HepG2 (cell line): ENCODE measurements around the gene SLC16A5. TPM values are rescaled to one million over a fixed set of nuclear protein-coding genes. Genes with fewer than 3 reads are reported as not detected.

ENCODE experiments used
- AHR ChIP-seq: IDR thresholded peaks from 2 replicates; pipeline ENCODE4 v1.6.1; 2018; ENCODE audit warnings: missing genetic modification reagents, missing compliant biosample characterization
- ARID2 ChIP-seq: sonication (generic); formaldehyde crosslinking; IDR thresholded peaks from 2 replicates; pipeline ENCODE4 v1.8.1; 2022; ENCODE audit warnings: mild to moderate bottlenecking, missing genetic modification reagents, borderline replicate concordance
- HNF4A ChIP-seq: sonication (generic); formaldehyde crosslinking; IDR thresholded peaks from 2 replicates; pipeline ENCODE4 v1.4.0; 2020; ENCODE audit warnings: missing genetic modification reagents
- JUN ChIP-seq: sonication (generic); formaldehyde crosslinking; IDR thresholded peaks from 2 replicates; pipeline ENCODE4 v1.4.0; 2020; ENCODE audit warnings: mild to moderate bottlenecking, missing genetic modification reagents
- KDM6A ChIP-seq: IDR thresholded peaks from 2 replicates; pipeline ENCODE4 v1.6.1; 2016; ENCODE audit warnings: low read depth
- NBN ChIP-seq: fragments of 450-650 bp; conservative IDR thresholded peaks from 2 replicates; pipeline ENCODE4 v1.6.1; 2017
- NFKBIZ ChIP-seq: IDR thresholded peaks from 2 replicates; pipeline ENCODE4 v1.6.1; 2018; ENCODE audit warnings: missing genetic modification reagents, missing compliant biosample characterization
- PHF8 ChIP-seq: sonication (generic); formaldehyde crosslinking; IDR thresholded peaks from 2 replicates; pipeline ENCODE4 v1.5.0; 2020; ENCODE audit warnings: missing genetic modification reagents
- SOX6 ChIP-seq, 2 experiments: fragments of 450-650 bp in 1 of 2; sonication (generic) in 1 of 2; formaldehyde crosslinking in 1 of 2; IDR thresholded peaks; 2 replicates each; pipeline versions ENCODE4 v1.4.0 to v1.6.1; 2017 to 2020; ENCODE audit warnings: antibody characterized with exemption in 1 of 2, mild to moderate bottlenecking in 1 of 2, missing genetic modification reagents in 1 of 2
- ZNF10 ChIP-seq: sonication (generic); formaldehyde crosslinking; IDR thresholded peaks from 2 replicates; pipeline ENCODE4 v1.4.0; 2020; ENCODE audit warnings: mild to moderate bottlenecking, low read depth, missing genetic modification reagents, borderline replicate concordance
- ZNF101 ChIP-seq: sonication (generic); formaldehyde crosslinking; IDR thresholded peaks from 2 replicates; pipeline ENCODE4 v1.4.0; 2020; ENCODE audit warnings: mild to moderate bottlenecking, low read depth, missing genetic modification reagents, borderline replicate concordance
- ZNF296 ChIP-seq: sonication (generic); formaldehyde crosslinking; conservative IDR thresholded peaks from 2 replicates; pipeline ENCODE4 v1.5.0; 2020; ENCODE audit warnings: mild to moderate bottlenecking, missing genetic modification reagents
- ZNF3 ChIP-seq: IDR thresholded peaks from 2 replicates; pipeline ENCODE4 v1.7.0; 2017; ENCODE audit warnings: inconsistent platforms
- ZNF33A ChIP-seq: sonication (generic); formaldehyde crosslinking; IDR thresholded peaks from 2 replicates; pipeline ENCODE4 v1.5.1; 2020; ENCODE audit warnings: missing genetic modification reagents, mild to moderate bottlenecking, moderate library complexity, borderline replicate concordance
- ZNF451 ChIP-seq: sonication (generic); formaldehyde crosslinking; IDR thresholded peaks from 2 replicates; pipeline ENCODE4 v1.5.0; 2020; ENCODE audit warnings: mild to moderate bottlenecking, missing genetic modification reagents
- ZNF484 ChIP-seq: sonication (generic); formaldehyde crosslinking; IDR thresholded peaks from 2 replicates; pipeline ENCODE4 v1.5.1; 2020; ENCODE audit warnings: mild to moderate bottlenecking, low read depth, missing genetic modification reagents, borderline replicate concordance
- ZNF501 ChIP-seq: sonication (generic); formaldehyde crosslinking; IDR thresholded peaks from 2 replicates; pipeline ENCODE4 v1.5.1; 2020; ENCODE audit warnings: mild to moderate bottlenecking, moderate library complexity, missing genetic modification reagents
- ZNF570 ChIP-seq: sonication (generic); formaldehyde crosslinking; IDR thresholded peaks from 2 replicates; pipeline ENCODE4 v1.4.0; 2020; ENCODE audit warnings: mild to moderate bottlenecking, missing genetic modification reagents, borderline replicate concordance
- polyA plus RNA-seq, 8 experiments: library from polyadenylated mRNA; depleted of rRNA in 3 of 8; stranded (reverse) in 7 of 8; unstranded in 1 of 8; fragments of >200 nt; fragmentation: Illumina TruSeq in 4 of 8; extraction: Trizol in 4 of 8; gene quantifications; 2 replicates each; pipeline versions ENCODE4 v1.2.1 to v1.2.3, GENCODE V29; 2011 to 2016; ENCODE audit warnings: low read depth in 4 of 8, missing spikeins in 1 of 8, mixed read lengths in 1 of 8; ENCODE audit not compliant: insufficient read depth in 1 of 8
- total RNA-seq, 5 experiments: library from RNA; depleted of rRNA; stranded (reverse); fragments of >200 nt; fragmentation: Illumina TruSeq; extraction: Trizol; gene quantifications; 2 replicates each; pipeline ENCODE4 v1.2.3, GENCODE V29; 2016; ENCODE audit warnings: low read depth in 1 of 5
- TF ChIP-seq, protein P1 (sequence below): sonication (generic); formaldehyde crosslinking; IDR thresholded peaks from 2 replicates; pipeline ENCODE4 v1.5.1; 2020; ENCODE audit warnings: missing genetic modification reagents, mild to moderate bottlenecking, borderline replicate concordance
- TF ChIP-seq, protein P2 (sequence below): sonication (generic); formaldehyde crosslinking; conservative IDR thresholded peaks from 2 replicates; pipeline ENCODE4 v1.4.0; 2020; ENCODE audit warnings: missing genetic modification reagents
- TF ChIP-seq, protein P3 (sequence below): sonication (generic); formaldehyde crosslinking; IDR thresholded peaks from 2 replicates; pipeline ENCODE4 v1.4.0; 2020; ENCODE audit warnings: missing genetic modification reagents
- TF ChIP-seq, protein P4 (sequence below): sonication (generic); formaldehyde crosslinking; IDR thresholded peaks from 2 replicates; pipeline ENCODE4 v1.5.0; 2020; ENCODE audit warnings: mild to moderate bottlenecking, missing genetic modification reagents, moderate library complexity
- TF ChIP-seq, protein P5 (sequence below): sonication (generic); formaldehyde crosslinking; IDR thresholded peaks from 2 replicates; pipeline ENCODE4 v1.5.1; 2020; ENCODE audit warnings: missing genetic modification reagents, mild to moderate bottlenecking, borderline replicate concordance

SLC16A5 gene
- total and polyA plus RNA-seq, 2 of the 13 experiments (the other 11 are each of a cell fraction or from before 2014, with no cell fraction given), result 0.69 to 5.6 TPM

DNA sequence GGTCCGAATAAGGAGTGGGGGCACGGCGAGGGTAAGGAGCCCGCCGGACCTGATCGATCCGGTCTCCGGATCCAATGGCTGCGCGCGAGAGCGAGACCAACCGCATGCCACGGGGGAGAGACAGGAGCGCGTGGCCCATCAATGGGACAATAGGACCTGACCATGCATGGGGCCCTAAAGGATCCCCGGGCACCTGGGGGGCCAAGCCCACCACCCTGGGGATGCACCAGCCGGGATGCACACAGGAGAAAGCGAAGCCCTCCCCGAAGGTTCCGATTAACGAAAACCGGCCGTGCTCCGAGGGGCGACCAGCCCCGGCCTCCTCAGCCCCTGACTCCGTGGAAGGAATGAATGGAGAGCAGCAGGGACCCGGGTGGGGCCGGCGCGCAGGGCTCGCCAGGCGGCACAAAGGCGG, 66.0 kb downstream of the SLC16A5 start (continued):
- TF ChIP-seq, protein P1, sequence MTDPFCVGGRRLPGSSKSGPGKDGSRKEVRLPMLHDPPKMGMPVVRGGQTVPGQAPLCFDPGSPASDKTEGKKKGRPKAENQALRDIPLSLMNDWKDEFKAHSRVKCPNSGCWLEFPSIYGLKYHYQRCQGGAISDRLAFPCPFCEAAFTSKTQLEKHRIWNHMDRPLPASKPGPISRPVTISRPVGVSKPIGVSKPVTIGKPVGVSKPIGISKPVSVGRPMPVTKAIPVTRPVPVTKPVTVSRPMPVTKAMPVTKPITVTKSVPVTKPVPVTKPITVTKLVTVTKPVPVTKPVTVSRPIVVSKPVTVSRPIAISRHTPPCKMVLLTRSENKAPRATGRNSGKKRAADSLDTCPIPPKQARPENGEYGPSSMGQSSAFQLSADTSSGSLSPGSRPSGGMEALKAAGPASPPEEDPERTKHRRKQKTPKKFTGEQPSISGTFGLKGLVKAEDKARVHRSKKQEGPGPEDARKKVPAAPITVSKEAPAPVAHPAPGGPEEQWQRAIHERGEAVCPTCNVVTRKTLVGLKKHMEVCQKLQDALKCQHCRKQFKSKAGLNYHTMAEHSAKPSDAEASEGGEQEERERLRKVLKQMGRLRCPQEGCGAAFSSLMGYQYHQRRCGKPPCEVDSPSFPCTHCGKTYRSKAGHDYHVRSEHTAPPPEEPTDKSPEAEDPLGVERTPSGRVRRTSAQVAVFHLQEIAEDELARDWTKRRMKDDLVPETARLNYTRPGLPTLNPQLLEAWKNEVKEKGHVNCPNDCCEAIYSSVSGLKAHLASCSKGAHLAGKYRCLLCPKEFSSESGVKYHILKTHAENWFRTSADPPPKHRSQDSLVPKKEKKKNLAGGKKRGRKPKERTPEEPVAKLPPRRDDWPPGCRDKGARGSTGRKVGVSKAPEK, result no peak
- TF ChIP-seq, protein P2, sequence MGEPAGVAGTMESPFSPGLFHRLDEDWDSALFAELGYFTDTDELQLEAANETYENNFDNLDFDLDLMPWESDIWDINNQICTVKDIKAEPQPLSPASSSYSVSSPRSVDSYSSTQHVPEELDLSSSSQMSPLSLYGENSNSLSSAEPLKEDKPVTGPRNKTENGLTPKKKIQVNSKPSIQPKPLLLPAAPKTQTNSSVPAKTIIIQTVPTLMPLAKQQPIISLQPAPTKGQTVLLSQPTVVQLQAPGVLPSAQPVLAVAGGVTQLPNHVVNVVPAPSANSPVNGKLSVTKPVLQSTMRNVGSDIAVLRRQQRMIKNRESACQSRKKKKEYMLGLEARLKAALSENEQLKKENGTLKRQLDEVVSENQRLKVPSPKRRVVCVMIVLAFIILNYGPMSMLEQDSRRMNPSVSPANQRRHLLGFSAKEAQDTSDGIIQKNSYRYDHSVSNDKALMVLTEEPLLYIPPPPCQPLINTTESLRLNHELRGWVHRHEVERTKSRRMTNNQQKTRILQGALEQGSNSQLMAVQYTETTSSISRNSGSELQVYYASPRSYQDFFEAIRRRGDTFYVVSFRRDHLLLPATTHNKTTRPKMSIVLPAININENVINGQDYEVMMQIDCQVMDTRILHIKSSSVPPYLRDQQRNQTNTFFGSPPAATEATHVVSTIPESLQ, result no peak
- TF ChIP-seq, protein P3, sequence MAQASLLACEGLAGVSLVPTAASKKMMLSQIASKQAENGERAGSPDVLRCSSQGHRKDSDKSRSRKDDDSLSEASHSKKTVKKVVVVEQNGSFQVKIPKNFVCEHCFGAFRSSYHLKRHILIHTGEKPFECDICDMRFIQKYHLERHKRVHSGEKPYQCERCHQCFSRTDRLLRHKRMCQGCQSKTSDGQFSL, result no peak
- no peak; the same call in 1 of the 2 replicates for TF ChIP-seq ZNF296 (CRISPR knock-in tag)
- no peak for TF ChIP-seq AHR (CRISPR knock-in tag)
- no peak for TF ChIP-seq NFKBIZ (CRISPR knock-in tag)
- TF ChIP-seq HNF4A (CRISPR knock-in tag), result no peak
- TF ChIP-seq SOX6 (IDR thresholded peaks at IDR 0.05), result no peak
- TF ChIP-seq SOX6 (CRISPR knock-in tag; IDR thresholded peaks at IDR 0.05), result no peak
- TF ChIP-seq, protein P4, sequence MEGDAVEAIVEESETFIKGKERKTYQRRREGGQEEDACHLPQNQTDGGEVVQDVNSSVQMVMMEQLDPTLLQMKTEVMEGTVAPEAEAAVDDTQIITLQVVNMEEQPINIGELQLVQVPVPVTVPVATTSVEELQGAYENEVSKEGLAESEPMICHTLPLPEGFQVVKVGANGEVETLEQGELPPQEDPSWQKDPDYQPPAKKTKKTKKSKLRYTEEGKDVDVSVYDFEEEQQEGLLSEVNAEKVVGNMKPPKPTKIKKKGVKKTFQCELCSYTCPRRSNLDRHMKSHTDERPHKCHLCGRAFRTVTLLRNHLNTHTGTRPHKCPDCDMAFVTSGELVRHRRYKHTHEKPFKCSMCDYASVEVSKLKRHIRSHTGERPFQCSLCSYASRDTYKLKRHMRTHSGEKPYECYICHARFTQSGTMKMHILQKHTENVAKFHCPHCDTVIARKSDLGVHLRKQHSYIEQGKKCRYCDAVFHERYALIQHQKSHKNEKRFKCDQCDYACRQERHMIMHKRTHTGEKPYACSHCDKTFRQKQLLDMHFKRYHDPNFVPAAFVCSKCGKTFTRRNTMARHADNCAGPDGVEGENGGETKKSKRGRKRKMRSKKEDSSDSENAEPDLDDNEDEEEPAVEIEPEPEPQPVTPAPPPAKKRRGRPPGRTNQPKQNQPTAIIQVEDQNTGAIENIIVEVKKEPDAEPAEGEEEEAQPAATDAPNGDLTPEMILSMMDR (CRISPR knock-in tag), result no peak
- no peak for TF ChIP-seq ZNF451 (CRISPR knock-in tag)
- TF ChIP-seq PHF8 (CRISPR knock-in tag), result peak; percentile 21; the same call in 1 of the 2 replicates
- no peak for TF ChIP-seq ZNF484 (CRISPR knock-in tag)
- TF ChIP-seq KDM6A (CRISPR knock-in tag), result no peak
- TF ChIP-seq ZNF101 (CRISPR knock-in tag), result no peak
- TF ChIP-seq ZNF3 (CRISPR knock-in tag), result no peak
- TF ChIP-seq, protein P5, sequence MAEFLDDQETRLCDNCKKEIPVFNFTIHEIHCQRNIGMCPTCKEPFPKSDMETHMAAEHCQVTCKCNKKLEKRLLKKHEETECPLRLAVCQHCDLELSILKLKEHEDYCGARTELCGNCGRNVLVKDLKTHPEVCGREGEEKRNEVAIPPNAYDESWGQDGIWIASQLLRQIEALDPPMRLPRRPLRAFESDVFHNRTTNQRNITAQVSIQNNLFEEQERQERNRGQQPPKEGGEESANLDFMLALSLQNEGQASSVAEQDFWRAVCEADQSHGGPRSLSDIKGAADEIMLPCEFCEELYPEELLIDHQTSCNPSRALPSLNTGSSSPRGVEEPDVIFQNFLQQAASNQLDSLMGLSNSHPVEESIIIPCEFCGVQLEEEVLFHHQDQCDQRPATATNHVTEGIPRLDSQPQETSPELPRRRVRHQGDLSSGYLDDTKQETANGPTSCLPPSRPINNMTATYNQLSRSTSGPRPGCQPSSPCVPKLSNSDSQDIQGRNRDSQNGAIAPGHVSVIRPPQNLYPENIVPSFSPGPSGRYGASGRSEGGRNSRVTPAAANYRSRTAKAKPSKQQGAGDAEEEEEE (CRISPR knock-in tag), result no peak
- TF ChIP-seq NBN, result no peak
- TF ChIP-seq ZNF10 (CRISPR knock-in tag), result no peak
- TF ChIP-seq ZNF33A, result 0 out of 2 replicates have a peak, but pooled peaks have one; percentile 49
- TF ChIP-seq ARID2 (CRISPR knock-in tag), result no peak
- no peak for TF ChIP-seq ZNF570 (CRISPR knock-in tag)
- no peak; the same call in 1 of the 2 replicates for TF ChIP-seq ZNF501 (CRISPR knock-in tag)
- TF ChIP-seq JUN (CRISPR knock-in tag), result no peak
